GM13976 (cell line): ENCODE measurements around the gene ADAMTS7.
"Not testable (repeated sequence)": the region's sequence is repeated elsewhere in the genome, so short reads cannot be mapped to it uniquely, and the experiment has no call there.

Experiments
- DNase-seq: peaks from one replicate; pipeline ENCODE4 v3.0.0; 2012; ENCODE audit warnings: low spot score
- in situ Hi-C: fragments of 300-500 bp; cut with MboI; formaldehyde crosslinking; loops from one replicate; pipeline ENCODE4 v1.12.0; 2022; ENCODE audit warnings: low sequenced_read_pairs, mixed read lengths, inconsistent platforms; ENCODE audit not compliant: unreplicated experiment
- TF ChIP-seq, protein P1 (sequence below): IDR thresholded peaks from 2 replicates; pipeline ENCODE4 v1.5.1; 2012; ENCODE audit warnings: borderline replicate concordance, mild to moderate bottlenecking; ENCODE audit not compliant: insufficient read depth; ENCODE audit errors: extremely low read depth, missing control alignments, control extremely low read depth

The ADAMTS7 gene

DNA sequence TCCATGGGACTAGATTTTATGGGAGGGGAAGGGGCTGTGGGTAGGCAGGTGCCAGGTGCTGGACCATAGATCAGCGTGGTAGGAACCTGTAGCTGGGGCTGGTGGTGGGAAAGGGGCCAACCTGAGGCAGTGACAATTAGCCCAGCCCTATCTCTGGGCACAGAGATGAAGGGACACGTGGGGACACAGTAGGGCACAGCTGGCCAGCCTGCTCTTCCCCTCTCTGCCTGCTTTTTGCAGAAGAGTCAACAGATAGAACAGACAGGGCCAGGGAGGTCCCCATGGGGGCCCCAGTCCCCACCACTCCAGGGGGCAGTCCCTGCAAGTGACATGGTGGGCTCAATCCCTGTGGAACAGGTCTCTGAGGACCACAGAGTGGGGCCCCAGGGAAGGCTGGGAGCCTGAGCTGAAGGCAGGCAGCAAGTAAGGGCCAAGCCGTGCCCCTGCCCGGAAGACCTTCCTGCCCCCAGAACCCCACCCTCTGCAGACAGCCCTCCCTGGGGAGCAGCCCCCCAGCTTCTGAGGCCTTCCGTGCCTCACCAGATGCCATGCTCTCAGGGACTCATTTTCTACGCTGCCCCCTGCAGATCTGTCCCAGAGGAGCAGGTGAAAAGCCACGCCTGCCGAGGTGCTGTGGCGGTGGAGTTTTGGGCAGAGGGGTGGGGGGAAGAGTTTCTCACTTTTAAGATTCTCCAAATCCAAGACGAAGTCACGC is 52.6 kb downstream of the ADAMTS7 start:
- DNase-seq, in situ Hi-C loops: not testable (repeated sequence)
- TF ChIP-seq, protein P1, sequence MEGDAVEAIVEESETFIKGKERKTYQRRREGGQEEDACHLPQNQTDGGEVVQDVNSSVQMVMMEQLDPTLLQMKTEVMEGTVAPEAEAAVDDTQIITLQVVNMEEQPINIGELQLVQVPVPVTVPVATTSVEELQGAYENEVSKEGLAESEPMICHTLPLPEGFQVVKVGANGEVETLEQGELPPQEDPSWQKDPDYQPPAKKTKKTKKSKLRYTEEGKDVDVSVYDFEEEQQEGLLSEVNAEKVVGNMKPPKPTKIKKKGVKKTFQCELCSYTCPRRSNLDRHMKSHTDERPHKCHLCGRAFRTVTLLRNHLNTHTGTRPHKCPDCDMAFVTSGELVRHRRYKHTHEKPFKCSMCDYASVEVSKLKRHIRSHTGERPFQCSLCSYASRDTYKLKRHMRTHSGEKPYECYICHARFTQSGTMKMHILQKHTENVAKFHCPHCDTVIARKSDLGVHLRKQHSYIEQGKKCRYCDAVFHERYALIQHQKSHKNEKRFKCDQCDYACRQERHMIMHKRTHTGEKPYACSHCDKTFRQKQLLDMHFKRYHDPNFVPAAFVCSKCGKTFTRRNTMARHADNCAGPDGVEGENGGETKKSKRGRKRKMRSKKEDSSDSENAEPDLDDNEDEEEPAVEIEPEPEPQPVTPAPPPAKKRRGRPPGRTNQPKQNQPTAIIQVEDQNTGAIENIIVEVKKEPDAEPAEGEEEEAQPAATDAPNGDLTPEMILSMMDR, result peak; percentile 17

DNA sequence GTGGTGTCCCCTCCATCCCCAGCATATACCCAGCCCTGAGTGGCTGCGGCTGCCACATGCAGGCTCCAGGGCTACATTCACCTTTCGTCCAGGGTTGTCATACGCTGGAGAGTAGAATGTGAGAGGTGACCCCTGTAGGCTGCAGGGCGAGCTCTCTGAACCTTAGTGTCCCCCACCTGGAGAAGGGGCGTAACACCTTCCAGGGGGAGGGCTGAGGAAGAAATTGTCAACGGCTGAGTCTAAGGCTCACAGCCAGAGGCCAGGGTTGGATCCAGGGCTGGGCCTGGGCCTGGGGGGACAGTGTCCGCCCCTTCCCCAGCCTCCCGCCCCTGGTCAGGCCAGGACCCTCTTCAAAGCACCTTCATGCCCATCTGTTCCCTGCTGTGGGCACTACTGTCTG is 53.2 kb downstream of the ADAMTS7 start:
- DNase-seq, in situ Hi-C loops: not testable (repeated sequence)

DNA sequence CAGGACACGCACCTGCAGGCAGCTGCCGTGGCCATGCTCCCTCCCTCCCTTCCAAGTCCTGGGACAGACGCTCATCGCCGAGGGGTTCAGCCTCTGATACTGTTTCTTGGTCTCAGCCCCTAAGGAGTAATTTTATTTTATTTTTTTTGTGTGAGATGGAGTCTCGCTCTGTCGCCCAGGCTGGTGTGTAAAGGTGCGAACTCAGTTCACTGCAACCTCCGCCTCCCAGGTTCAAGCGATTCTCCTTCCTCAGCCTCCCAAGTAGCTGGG is 53.7 kb downstream of the ADAMTS7 start:
- TF ChIP-seq, protein P1, result no peak
- in situ Hi-C loops, result no loop called here
- no peak for DNase-seq

DNA sequence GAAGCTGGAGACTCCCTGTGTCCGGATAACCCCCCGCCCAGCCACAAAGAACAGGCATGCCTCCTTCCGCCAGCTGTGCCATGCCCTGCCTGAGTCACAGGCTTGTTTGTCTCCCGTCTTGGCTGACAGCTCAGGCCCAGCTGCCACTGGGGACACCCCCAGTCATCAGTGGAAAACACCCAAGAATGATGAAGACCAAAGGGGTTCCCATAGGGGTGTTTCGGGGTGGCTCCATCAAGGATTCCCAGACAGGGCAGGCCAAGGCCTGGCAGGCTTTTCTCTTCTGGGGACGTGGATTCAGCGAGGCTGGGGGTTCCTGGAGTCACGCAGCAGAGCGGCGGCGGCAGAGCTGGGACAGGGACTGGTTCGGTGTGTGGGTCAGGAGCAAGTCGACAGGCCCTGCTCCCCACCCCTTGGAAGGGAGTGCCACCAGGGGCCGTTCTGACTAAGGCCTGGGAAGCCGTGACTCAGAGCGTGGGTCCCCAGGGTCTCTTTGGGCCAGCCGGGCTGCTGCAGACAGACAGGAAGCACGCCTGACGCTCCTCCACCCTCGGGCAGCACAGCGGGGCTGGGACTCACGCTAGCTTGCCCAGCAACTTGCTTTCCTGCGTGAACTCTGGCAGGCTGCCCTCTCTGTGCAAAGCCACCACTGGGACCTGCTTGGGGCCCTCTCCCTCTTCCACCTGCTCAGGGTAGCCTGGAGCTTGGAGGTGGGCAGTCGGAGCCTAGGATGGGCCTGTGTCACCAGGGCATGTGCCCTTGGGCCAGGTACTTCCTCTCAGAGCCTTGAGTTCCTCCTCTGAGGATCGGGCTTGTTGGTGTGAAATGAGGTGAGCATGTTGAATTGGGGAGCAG is 54.3 kb downstream of the ADAMTS7 start:
- in situ Hi-C loops, result not testable (repeated sequence)
- peak; percentile 68 for DNase-seq

DNA sequence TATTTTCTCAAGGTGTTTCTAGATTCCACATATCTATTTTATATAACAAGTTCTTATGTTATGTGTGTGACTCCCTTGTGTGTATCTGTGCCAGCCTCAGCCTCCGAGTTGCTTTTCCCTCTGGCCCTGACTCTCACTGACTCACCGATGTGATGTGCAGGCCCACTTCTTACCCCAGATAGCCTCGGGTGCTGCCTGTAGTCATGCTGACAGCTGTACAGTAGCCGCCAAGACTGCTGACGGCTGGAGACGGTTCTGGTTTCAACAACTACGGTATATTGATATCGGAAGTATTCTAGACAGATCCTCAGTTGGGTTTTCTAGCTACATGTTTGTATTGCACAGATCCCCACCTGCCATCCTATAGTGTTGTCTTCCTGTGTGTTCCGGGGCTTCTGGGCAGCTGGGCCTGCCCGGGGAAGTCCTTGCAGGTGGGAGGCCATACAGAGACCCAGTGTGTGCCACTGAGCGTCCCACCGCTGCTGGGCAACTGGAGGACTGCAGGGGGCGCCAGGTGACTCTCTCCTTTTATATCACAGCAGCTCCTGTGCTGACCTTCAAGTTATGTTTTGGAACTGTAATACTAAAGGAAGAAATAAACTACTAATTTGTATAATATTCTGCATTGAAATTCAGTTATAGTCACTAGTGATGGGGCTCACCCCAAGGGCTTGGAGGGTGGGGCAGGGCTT is 55.2 kb downstream of the ADAMTS7 start:
- peak; percentile 50 for DNase-seq

DNA sequence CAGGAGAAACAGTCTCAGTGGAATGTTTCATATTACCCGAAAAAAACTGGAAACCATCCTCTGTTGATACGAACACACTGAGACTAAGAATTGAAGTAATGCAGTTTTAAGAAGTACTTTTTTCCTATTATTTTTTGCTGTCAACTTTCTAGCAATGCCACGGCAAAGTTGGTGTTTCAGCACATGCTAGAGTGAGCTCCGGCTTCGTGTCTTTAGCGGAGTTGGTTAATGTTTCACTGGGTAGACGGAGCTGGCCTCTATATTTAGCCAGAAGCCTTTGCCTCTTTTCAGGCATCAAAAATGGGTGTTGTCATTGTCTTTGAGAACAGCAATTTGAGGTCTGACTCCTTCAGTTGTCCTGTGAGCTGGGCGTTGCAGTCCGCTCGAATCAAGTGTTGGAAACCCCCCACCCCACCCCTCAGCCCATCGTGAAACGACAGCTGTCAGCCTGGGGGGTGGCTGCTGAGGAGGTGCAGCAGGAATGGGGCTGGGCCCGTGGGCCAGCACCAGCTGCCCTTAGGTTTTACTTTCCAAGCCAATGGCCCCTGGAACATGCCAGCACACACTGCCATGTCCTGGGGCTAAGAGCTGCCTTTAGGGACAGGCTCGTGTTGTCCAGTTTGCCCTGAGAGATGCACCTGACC is 56.5 kb downstream of the ADAMTS7 start:
- DNase-seq, in situ Hi-C loops: not testable (repeated sequence)

More for the DNA sequence above, 55.2 kb downstream of the ADAMTS7 start:
- in situ Hi-C loops, result not testable (repeated sequence)
- TF ChIP-seq, protein P1, result peak; percentile 26

DNA sequence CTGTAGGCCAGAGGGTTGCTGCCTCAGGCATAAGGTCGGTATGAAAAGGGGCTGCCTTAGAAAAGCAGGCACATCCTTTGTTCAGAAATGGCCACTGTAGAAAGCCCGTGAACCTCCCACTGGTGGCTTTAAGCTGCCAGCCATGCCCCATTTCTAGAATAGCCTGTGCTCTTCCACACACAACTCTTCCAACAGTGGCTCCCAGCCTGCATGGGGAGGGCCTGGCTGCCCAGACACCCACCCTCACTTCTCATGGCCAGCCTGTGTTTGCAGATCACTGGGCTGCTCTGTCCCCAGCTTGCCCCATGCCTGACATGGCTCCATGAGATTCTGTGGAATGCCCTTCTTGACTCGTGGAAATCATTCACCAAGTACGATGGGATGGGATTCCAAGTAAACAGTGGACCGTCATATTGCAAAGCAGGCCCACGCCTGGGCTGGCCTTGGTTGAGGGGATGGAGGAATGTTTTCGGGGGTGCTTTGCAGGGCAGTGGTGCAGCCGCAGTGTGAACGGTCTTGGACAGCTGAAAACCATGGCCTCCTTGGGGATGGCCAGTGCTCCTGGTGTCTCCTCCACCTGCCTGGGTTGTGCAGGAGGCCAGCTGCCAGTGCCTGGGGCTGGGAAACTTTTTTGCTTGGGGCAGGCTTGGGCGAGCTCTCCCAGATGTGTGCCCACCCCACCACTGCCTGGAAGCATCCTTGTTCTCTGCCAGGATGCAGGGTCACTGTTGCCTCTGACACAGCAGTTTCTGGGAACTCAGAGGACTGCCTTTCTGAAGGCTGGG is 57.3 kb downstream of the ADAMTS7 start:
- in situ Hi-C loops, result not testable (repeated sequence)

DNA sequence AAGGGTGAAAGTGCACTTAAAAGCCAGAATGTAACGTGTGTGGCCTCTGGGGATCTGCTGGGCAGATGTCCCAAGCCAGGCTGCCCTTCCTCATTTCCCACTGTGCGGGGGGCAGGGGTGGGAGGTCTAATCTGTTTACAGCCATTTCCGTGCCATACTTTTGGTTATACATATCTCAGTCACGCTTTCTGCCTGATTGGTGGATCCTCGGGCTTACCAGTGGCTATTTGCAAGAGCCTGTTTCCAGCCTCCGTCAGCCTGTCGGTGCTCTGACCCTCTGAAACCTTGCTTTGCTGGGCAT is 58.0 kb downstream of the ADAMTS7 start:
- DNase-seq, in situ Hi-C loops: not testable (repeated sequence)

More for the DNA sequence above, 57.3 kb downstream of the ADAMTS7 start:
- DNase-seq, result not testable (repeated sequence)
